ENCODE results near the gene CYB5B.

The CYB5B gene

GRCh38 chr16:69467080-69467479 is 42.7 kb downstream of the CYB5B start:
- no peak overlapping the region for H2BK5ac ChIP-seq (ENCODE audit: low read length)
- no peak overlapping the region for H4K8ac ChIP-seq (ENCODE audit: low read depth, low read length)
- H3K18ac ChIP-seq (ENCODE audit: low read length): no peak overlapping the region
- no peak overlapping the region for H3K56ac ChIP-seq (ENCODE audit: low read length)
- no peak overlapping the region for H3K4me2 ChIP-seq (ENCODE audit: low read length)
- peaks cover 3% of the 10 kb centered on the region for H3K79me1 ChIP-seq (ENCODE audit: low read length)
- H2BK15ac ChIP-seq (replicated peaks; ENCODE audit: low read depth): no peak overlapping the region
- no peaks in the 10 kb centered on the region for H3K36me3 ChIP-seq (ENCODE audit: control insufficient read depth, insufficient read depth, low read length)
- H2AK5ac ChIP-seq (ENCODE audit: low read length): no peak overlapping the region
- no peak overlapping the region for H3K9ac ChIP-seq (ENCODE audit: low read length)
- no peak overlapping the region for H4K5ac ChIP-seq (ENCODE audit: low read length)
- H2BK120ac ChIP-seq (ENCODE audit: low read depth, low read length): no peak overlapping the region
- no peak overlapping the region for H3K4ac ChIP-seq (ENCODE audit: low read depth, low read length)
- no CpG with 5 or more reads among the region's 1 CpG for WGBS (ENCODE audit: extremely low coverage, insufficient coverage, low lambda C conversion rate)
- no peaks in the 10 kb centered on the region for H3K4me1 ChIP-seq (ENCODE audit: control insufficient read depth, low read depth, low read length)
- H3K27ac ChIP-seq (ENCODE audit: low read depth, low read length): no peak overlapping the region
- no peaks in the 10 kb centered on the region for H3K79me2 ChIP-seq (ENCODE audit: control insufficient read depth, insufficient read depth, low read length)
- no peaks in the 10 kb centered on the region for H3K27me3 ChIP-seq (ENCODE audit: insufficient read depth, low read length, poor library complexity)
- no peak for DNase-seq
- no peak overlapping the region for H3K23ac ChIP-seq (ENCODE audit: low read length)
- no peak overlapping the region for H3K4me3 ChIP-seq (ENCODE audit: low read length)

GRCh38 chr16:69467531-69468204 is 43.2 kb downstream of the CYB5B start:
- Histone ChIP-seq H3K4ac (ENCODE audit: low read depth, low read length) (no peak overlapping the region), H3K27me3 (ENCODE audit: insufficient read depth, low read length, poor library complexity) (no peaks in the 10 kb centered on the region), H4K5ac (ENCODE audit: low read length) (no peak overlapping the region), H3K4me3 (ENCODE audit: low read length) (no peak overlapping the region), H3K4me2 (ENCODE audit: low read length) (no peak overlapping the region), H3K9ac (ENCODE audit: low read length) (no peak overlapping the region), H3K36me3 (ENCODE audit: control insufficient read depth, insufficient read depth, low read length) (no peaks in the 10 kb centered on the region), H2AK5ac (ENCODE audit: low read length) (no peak overlapping the region), H3K4me1 (ENCODE audit: control insufficient read depth, low read depth, low read length) (no peaks in the 10 kb centered on the region), H2BK120ac (ENCODE audit: low read depth, low read length) (no peak overlapping the region), H2BK15ac (replicated peaks; ENCODE audit: low read depth) (no peak overlapping the region), H3K79me2 (ENCODE audit: control insufficient read depth, insufficient read depth, low read length) (no peaks in the 10 kb centered on the region), H3K23ac (ENCODE audit: low read length) (no peak overlapping the region), H3K27ac (ENCODE audit: low read depth, low read length) (no peak overlapping the region), H2BK5ac (ENCODE audit: low read length) (no peak overlapping the region), H4K8ac (ENCODE audit: low read depth, low read length) (no peak overlapping the region), H3K18ac (ENCODE audit: low read length) (no peak overlapping the region), H3K56ac (ENCODE audit: low read length) (no peak overlapping the region), H3K79me1 (ENCODE audit: low read length) (peaks cover 1% of the 10 kb centered on the region)
- WGBS (ENCODE audit: extremely low coverage, insufficient coverage, low lambda C conversion rate): no CpG with 5 or more reads among the region's 8 CpGs
- no peak for DNase-seq

- Histone ChIP-seq H2AK5ac (ENCODE audit: low read length) (no peak overlapping the region), H2BK120ac (ENCODE audit: low read depth, low read length) (no peak overlapping the region), H3K4me3 (ENCODE audit: low read length) (no peak overlapping the region), H3K23ac (ENCODE audit: low read length) (no peak overlapping the region), H3K9ac (ENCODE audit: low read length) (no peak overlapping the region), H3K4ac (ENCODE audit: low read depth, low read length) (no peak overlapping the region), H3K18ac (ENCODE audit: low read length) (no peak overlapping the region), H4K5ac (ENCODE audit: low read length) (no peak overlapping the region), H2BK15ac (replicated peaks; ENCODE audit: low read depth) (no peak overlapping the region), H3K79me1 (ENCODE audit: low read length) (no peaks in the 10 kb centered on the region), H3K4me1 (ENCODE audit: control insufficient read depth, low read depth, low read length) (no peaks in the 10 kb centered on the region), H3K4me2 (ENCODE audit: low read length) (no peak overlapping the region), H2BK5ac (ENCODE audit: low read length) (no peak overlapping the region), H3K27ac (ENCODE audit: low read depth, low read length) (no peak overlapping the region), H3K36me3 (ENCODE audit: control insufficient read depth, insufficient read depth, low read length) (no peaks in the 10 kb centered on the region), H3K56ac (ENCODE audit: low read length) (no peak overlapping the region), H3K27me3 (ENCODE audit: insufficient read depth, low read length, poor library complexity) (no peaks in the 10 kb centered on the region), H4K8ac (ENCODE audit: low read depth, low read length) (no peak overlapping the region), H3K79me2 (ENCODE audit: control insufficient read depth, insufficient read depth, low read length) (no peaks in the 10 kb centered on the region)
- no CpG with 5 or more reads among the region's 4 CpGs for WGBS (ENCODE audit: extremely low coverage, insufficient coverage, low lambda C conversion rate)
- DNase-seq: no peak
Observed at GRCh38 chr16:69469807-69470561, 45.6 kb downstream of the CYB5B start.

GRCh38 chr16:69471121-69471520 is 46.7 kb downstream of the CYB5B start:
- H3K4ac ChIP-seq (ENCODE audit: low read depth, low read length): no peak overlapping the region
- no peak overlapping the region for H2AK5ac ChIP-seq (ENCODE audit: low read length)
- WGBS (ENCODE audit: extremely low coverage, insufficient coverage, low lambda C conversion rate): no CpG with 5 or more reads among the region's 1 CpG
- no peak overlapping the region for H3K23ac ChIP-seq (ENCODE audit: low read length)
- no peak overlapping the region for H4K8ac ChIP-seq (ENCODE audit: low read depth, low read length)
- H2BK15ac ChIP-seq (replicated peaks; ENCODE audit: low read depth): no peak overlapping the region
- H3K4me2 ChIP-seq (ENCODE audit: low read length): no peak overlapping the region
- H4K5ac ChIP-seq (ENCODE audit: low read length): no peak overlapping the region
- H3K27me3 ChIP-seq (ENCODE audit: insufficient read depth, low read length, poor library complexity): no peaks in the 10 kb centered on the region
- no peaks in the 10 kb centered on the region for H3K79me1 ChIP-seq (ENCODE audit: low read length)
- no peaks in the 10 kb centered on the region for H3K4me1 ChIP-seq (ENCODE audit: control insufficient read depth, low read depth, low read length)
- H3K9ac ChIP-seq (ENCODE audit: low read length): no peak overlapping the region
- H3K79me2 ChIP-seq (ENCODE audit: control insufficient read depth, insufficient read depth, low read length): no peaks in the 10 kb centered on the region
- no peak overlapping the region for H2BK120ac ChIP-seq (ENCODE audit: low read depth, low read length)
- no peaks in the 10 kb centered on the region for H3K36me3 ChIP-seq (ENCODE audit: control insufficient read depth, insufficient read depth, low read length)
- H3K27ac ChIP-seq (ENCODE audit: low read depth, low read length): no peak overlapping the region
- no peak for DNase-seq
- H3K18ac ChIP-seq (ENCODE audit: low read length): no peak overlapping the region
- no peak overlapping the region for H2BK5ac ChIP-seq (ENCODE audit: low read length)
- H3K4me3 ChIP-seq (ENCODE audit: low read length): no peak overlapping the region
- no peak overlapping the region for H3K56ac ChIP-seq (ENCODE audit: low read length)

GRCh38 chr16:69474408-69474807 is 50.0 kb downstream of the CYB5B start:
- H3K9ac ChIP-seq (ENCODE audit: low read length): no peak overlapping the region
- H3K79me1 ChIP-seq (ENCODE audit: low read length): no peaks in the 10 kb centered on the region
- no peak overlapping the region for H3K18ac ChIP-seq (ENCODE audit: low read length)
- no peak overlapping the region for H2BK15ac ChIP-seq (replicated peaks; ENCODE audit: low read depth)
- H4K5ac ChIP-seq (ENCODE audit: low read length): no peak overlapping the region
- H4K8ac ChIP-seq (ENCODE audit: low read depth, low read length): no peak overlapping the region
- no peaks in the 10 kb centered on the region for H3K27me3 ChIP-seq (ENCODE audit: insufficient read depth, low read length, poor library complexity)
- H3K36me3 ChIP-seq (ENCODE audit: control insufficient read depth, insufficient read depth, low read length): no peaks in the 10 kb centered on the region
- H2BK120ac ChIP-seq (ENCODE audit: low read depth, low read length): no peak overlapping the region
- no peak overlapping the region for H3K27ac ChIP-seq (ENCODE audit: low read depth, low read length)
- H2BK5ac ChIP-seq (ENCODE audit: low read length): no peak overlapping the region
- no peak for DNase-seq
- no peak overlapping the region for H3K23ac ChIP-seq (ENCODE audit: low read length)
- H3K4me3 ChIP-seq (ENCODE audit: low read length): no peak overlapping the region
- no peak overlapping the region for H3K4ac ChIP-seq (ENCODE audit: low read depth, low read length)
- no peak overlapping the region for H3K56ac ChIP-seq (ENCODE audit: low read length)
- H2AK5ac ChIP-seq (ENCODE audit: low read length): no peak overlapping the region
- H3K4me1 ChIP-seq (ENCODE audit: control insufficient read depth, low read depth, low read length): no peaks in the 10 kb centered on the region
- no peaks in the 10 kb centered on the region for H3K79me2 ChIP-seq (ENCODE audit: control insufficient read depth, insufficient read depth, low read length)
- no peak overlapping the region for H3K4me2 ChIP-seq (ENCODE audit: low read length)
